DMS53 (cell line): ENCODE data around the gene WWOX.

ENCODE experiments used
- DNase-seq: peaks from one replicate; lab custom pipeline; 2025; lab: John Stamatoyannopoulos, UW

The WWOX gene

GRCh38 chr16:78437352-78437968, 338.0 kb downstream of the WWOX start:
- DNase-seq: peak; percentile 55

DNA sequence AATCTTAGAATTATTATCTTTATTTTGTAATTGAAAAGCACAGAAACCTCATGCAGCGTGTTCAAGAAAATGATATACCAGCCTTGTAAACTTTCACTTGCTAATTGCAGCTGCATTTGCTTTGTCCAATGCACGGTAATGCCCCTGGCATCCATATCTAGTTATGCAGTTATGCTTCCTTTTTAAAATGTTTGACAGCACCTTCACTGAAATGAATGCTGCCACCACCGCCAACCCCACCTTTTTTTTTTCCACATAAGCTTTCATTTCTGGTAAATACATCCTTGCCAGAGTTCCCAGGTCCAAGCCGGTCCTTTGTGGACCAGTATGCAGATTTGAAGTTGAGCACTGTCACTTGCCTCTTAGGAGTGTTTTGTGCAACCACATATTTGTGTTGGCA, 338.8 kb downstream of the WWOX start:
- DNase-seq: no peak

DNA sequence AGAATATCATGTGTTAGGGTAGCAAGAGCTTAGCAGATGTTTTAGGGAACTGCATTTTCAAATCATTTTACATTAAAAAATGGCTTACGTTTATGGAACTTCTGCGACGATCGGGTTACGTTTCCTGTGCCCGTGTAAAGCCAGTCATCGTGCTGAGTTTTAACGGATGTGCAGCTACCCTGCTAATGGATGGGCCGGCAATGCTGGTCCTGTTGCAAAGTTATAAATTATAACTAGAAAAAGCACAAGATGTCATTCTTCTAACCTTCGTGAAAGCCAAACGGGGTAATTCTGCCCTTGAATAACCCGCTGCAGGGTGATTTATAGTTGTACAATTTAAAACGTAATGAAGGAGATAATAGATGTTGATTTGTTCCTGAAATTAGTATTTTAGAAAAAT, 339.2 kb downstream of the WWOX start:
- DNase-seq: no peak

DNA sequence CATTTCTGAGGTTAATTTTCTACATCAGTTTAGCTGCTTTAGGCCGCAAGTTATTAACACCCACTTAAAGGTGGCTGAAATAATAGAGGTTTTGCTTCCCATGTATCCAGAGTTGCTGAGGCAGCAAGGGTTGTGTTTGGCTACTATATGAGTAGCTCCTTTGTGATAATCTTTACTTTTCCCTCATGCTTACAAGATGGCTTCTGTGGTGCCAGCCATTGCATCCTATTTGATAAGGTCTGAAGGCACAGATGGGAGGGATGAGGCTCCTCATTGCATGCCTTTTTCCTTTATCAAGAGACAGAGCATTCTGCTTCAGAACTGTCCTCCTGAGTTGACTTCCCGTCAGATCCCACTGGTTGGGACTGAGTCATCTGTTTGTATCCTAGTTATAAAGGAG, 340.2 kb downstream of the WWOX start:
- no peak for DNase-seq

- no peak for DNase-seq
Observed at GRCh38 chr16:78441298-78441697, 341.8 kb downstream of the WWOX start.

DNA sequence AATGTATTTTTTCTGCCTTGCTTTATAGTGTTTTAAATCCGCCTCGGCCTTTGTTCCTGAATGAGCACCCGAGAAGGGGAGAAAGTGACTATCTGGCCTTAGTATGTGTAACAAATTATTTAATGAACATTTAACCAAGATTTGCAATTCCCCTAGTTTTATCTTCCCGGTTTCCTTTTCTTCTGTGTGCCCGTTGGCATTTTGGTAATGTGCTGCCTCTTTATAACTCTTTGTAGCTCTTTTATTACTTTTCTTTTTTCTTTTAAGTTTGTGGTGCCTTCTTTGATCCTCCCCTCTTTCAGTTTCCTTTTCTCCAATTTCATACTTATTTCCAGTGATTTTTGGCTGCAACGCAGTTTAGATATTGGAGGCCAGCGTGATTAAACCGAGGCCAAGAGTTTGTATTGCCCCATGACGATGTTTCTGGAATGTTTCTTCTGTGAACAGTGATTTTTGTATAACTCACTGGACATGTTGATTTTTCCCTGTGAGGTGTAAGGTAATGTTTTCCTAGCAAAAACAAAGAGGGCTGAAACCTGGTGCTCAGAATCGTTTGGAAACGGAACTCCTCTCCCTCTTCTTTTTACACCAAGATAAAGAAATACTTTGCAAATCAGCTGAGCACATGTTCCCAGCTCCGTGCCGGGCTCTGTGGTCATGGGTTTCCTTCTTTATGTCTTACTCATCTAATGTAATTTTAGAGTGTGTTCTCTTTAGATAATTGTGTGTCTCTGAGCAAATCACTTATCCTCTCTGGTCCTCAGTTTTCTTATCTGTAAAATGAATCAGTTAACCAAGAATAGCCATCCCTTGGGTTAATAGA, 344.3 kb downstream of the WWOX start:
- DNase-seq: no peak

DNA sequence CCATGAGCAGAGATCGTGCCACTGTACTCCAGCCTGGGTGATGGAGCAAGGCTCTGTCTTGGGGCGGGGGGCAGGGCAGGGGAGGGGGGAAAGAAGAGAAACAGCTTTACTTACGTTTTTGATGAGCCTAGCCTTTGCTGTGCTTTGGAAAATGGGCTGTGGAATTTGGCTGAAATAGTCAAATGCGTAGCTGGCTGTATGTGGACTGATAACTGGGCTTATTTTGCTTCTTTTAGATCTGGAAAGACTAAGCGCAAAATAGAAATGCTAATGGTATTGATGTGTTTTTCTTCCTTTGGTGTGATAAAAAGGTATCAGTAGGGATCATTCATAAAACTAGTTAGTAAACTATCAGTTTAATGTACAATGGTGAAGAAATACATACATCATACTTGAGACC, 346.4 kb downstream of the WWOX start:
- no peak for DNase-seq

DNA sequence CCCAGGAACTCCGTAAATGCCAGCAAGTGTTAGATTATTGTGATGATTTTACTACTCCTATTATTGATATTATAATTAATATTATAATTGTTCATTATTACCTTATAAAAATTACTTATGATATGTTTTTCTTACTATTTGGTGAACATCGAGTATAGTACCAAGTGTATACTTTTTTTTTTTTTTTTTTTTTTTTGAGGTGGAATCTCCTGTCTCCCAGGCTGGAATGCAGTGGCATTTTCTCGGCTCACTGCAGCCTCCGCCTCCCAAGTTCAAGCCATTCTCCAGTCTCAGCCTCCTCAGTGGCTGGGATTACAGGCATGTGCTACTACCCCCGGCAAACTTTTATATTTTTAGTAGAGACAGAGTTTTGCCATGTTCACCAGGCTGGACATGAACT, 347.0 kb downstream of the WWOX start:
- DNase-seq: no peak

- DNase-seq: no peak
Observed at GRCh38 chr16:78446992-78447563, 347.6 kb downstream of the WWOX start.

DNA sequence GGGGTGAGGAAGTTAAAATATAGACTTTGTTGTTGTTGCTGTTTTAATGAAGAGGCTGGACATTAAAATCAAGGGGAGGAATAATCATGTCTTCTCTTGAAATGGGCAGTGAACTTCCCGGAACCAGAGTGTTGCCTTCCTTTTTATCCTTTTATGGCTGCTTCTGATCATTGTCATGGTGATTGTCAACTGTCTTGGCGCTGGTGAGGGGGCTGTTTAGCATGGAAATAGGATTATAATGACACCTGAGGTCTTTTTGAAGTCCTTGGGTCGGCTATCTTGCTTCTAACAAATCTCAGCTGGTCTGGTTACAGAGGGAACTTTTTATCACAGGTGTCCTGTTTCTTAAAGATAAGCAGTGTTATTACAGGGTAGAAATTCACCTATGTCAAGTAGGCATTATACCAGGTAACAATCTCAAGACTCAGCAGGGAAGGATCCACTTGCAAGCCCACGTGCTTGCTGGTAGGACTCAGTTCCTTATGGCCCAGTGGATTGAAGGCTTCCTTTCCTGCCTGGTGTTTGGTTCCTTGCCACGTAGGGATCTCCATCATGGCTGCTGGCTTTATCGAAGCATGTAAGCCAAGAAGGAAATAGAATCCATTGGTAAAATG, 349.3 kb downstream of the WWOX start:
- DNase-seq: no peak

GRCh38 chr16:78450255-78450654, 350.8 kb downstream of the WWOX start:
- no peak for DNase-seq

DNA sequence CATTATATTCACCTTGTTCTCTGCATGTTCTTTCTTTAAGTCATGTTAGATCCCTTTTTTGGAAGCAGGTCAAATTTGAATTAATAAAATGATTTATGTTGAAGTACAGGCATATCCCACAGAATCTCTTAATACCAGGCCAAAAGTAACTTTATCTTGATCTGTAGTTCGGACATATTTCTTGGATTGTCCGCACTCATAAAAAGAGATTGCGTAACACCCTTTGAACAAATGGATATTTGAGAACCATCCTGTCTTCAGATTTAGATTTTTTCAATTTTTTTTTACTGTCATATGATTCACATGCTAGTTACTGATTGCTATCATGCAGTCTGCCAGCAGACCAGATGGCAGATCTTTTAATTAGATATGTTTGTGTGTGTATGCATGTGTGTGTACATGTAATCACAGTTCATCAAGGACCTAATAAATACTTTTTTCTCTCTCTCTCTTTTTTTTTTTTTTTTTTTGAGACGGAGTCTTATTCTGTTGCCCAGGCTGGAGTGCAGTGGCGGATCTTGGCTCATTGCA, 352.6 kb downstream of the WWOX start:
- DNase-seq: no peak

GRCh38 chr16:78455861-78456260, 356.4 kb downstream of the WWOX start:
- no peak for DNase-seq

GRCh38 chr16:78458588-78458987, 359.1 kb downstream of the WWOX start:
- peak; percentile 39 for DNase-seq

DNA sequence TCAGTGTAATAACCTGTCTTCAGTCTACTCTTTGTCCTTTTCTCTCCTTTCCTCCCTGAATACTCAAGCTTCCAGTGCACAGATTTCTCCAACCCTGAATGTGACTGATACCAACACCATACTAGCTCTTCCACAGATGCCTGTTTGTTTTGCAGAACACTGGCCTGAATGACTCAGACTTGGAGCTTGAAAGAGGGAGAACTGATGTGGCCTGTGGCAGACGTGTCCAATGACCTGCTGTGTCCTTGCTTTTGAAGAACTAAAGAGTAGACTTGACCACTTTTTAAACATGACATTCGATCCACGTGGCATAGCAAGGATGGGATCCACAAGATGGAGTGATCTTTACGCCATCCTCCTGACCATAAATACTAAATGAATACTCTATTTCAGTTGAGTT, 361.0 kb downstream of the WWOX start:
- DNase-seq: peak; percentile 34

DNA sequence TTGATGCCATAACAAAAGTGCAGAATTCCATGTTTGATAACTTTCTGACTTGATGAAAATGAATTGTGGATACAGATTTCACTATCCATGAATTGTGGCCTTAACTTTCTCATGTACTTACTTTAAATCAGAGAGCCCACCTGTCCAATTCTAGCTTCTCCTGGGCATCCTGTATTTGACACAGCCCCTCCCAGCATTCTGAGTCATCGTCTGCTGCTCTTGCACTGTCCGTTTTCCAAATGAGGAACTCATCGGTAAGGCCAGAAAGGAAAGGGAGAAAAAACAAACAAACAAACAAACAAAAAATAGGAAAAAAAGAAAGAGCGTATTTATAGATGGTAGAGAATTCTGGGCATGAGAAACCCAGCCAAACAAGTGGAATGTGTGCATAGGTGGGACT, 361.6 kb downstream of the WWOX start:
- no peak for DNase-seq

- no peak for DNase-seq
Observed at GRCh38 chr16:78461496-78462287, 362.2 kb downstream of the WWOX start.

GRCh38 chr16:78462288-78463208, 363.1 kb downstream of the WWOX start:
- no peak for DNase-seq

GRCh38 chr16:78463591-78463990, 364.1 kb downstream of the WWOX start:
- DNase-seq: no peak

GRCh38 chr16:78464833-78465232, 365.4 kb downstream of the WWOX start:
- no peak for DNase-seq

GRCh38 chr16:78465730-78466129, 366.3 kb downstream of the WWOX start:
- DNase-seq: no peak
